AG10803 (cell line): ENCODE data around the gene CENPL.
A peak's percentile ranks its signal among the peaks of the same experiment; 100 is the strongest.
"Not testable (repeated sequence)": the region's sequence is repeated elsewhere in the genome, so short reads cannot be mapped to it uniquely, and the experiment has no call there.

Experiments used
- DNase-seq: peaks from one replicate; pipeline ENCODE4 v3.0.0; 2010; ENCODE audit warnings: low read depth
- H3K4me3 ChIP-seq: 2 replicates; pipeline ENCODE4 v1.5.1; 2011; ENCODE audit warnings: mild to moderate bottlenecking, low read length, control low read depth
- CTCF ChIP-seq: conservative IDR thresholded peaks from 2 replicates; pipeline ENCODE4 v1.5.1; 2011; ENCODE audit warnings: mild to moderate bottlenecking, low read length, control low read depth, inconsistent platforms

Gene CENPL

GRCh38 chr1:173802961-173803360, 21.7 kb downstream of the CENPL start:
- no peak overlapping the region for H3K4me3 ChIP-seq
- no peak for TF ChIP-seq CTCF
- DNase-seq: no peak

- not testable (repeated sequence) for DNase-seq, H3K4me3 ChIP-seq
Observed at GRCh38 chr1:173799995-173800394, 24.7 kb downstream of the CENPL start.

- no peak for TF ChIP-seq CTCF
- no peak overlapping the region for H3K4me3 ChIP-seq
- no peak for DNase-seq
Observed at GRCh38 chr1:173798078-173798477, 26.6 kb downstream of the CENPL start.

GRCh38 chr1:173789841-173790240, 34.8 kb downstream of the CENPL start:
- H3K4me3 ChIP-seq: no peak overlapping the region
- no peak for TF ChIP-seq CTCF
- no peak for DNase-seq

- DNase-seq: no peak
- no peak for TF ChIP-seq CTCF
- H3K4me3 ChIP-seq: no peak overlapping the region
Observed at GRCh38 chr1:173784997-173785396, 39.7 kb downstream of the CENPL start.

GRCh38 chr1:173779936-173780335, 44.7 kb downstream of the CENPL start:
- DNase-seq: peak; percentile 26
- no peak overlapping the region for H3K4me3 ChIP-seq
- TF ChIP-seq CTCF: no peak

GRCh38 chr1:173775578-173776226, 49.0 kb downstream of the CENPL start:
- no peak for TF ChIP-seq CTCF
- no peak for DNase-seq
- H3K4me3 ChIP-seq: no peak overlapping the region

- no peak overlapping the region for H3K4me3 ChIP-seq
- no peak for DNase-seq
- TF ChIP-seq CTCF: no peak
Observed at GRCh38 chr1:173771560-173771959, 53.1 kb downstream of the CENPL start.

GRCh38 chr1:173770330-173770729, 54.4 kb downstream of the CENPL start:
- DNase-seq, H3K4me3 ChIP-seq: not testable (repeated sequence)
